K562 (cell line): Measurements from ENCODE around the gene PI4K2A. TPM values are rescaled to one million over a fixed set of nuclear protein-coding genes. Genes with fewer than 3 reads are reported as not detected.
A peak's percentile ranks its signal among the peaks of the same experiment; 100 is the strongest.

ENCODE experiments used
- BRD4 ChIP-seq: fragments of 200-600 bp; sonication (generic); IDR thresholded peaks from 2 replicates; pipeline ENCODE4 v1.6.1; 2017; ENCODE audit warnings: inconsistent platforms
- C11orf30 ChIP-seq: fragments of 450-650 bp; IDR thresholded peaks from 2 replicates; pipeline ENCODE4 v1.6.1; 2016; ENCODE audit warnings: low read depth, mild to moderate bottlenecking
- CTCFL ChIP-seq: IDR thresholded peaks from 2 replicates; pipeline ENCODE4 v1.6.1; 2011; ENCODE audit warnings: borderline replicate concordance, low read depth, mild to moderate bottlenecking, moderate library complexity, low read length; ENCODE audit not compliant: insufficient read depth, poor library complexity, severe bottlenecking
- ELK3 ChIP-seq: fragments of 450-650 bp; formaldehyde crosslinking; IDR thresholded peaks from 2 replicates; pipeline ENCODE4 v1.4.0; 2020; ENCODE audit warnings: mild to moderate bottlenecking
- EP400 ChIP-seq: fragments of 450-650 bp; IDR thresholded peaks from 2 replicates; pipeline ENCODE4 v1.6.1; 2017; ENCODE audit warnings: antibody characterized with exemption, mild to moderate bottlenecking, moderate library complexity
- HNRNPH1 ChIP-seq: fragments of 200-400 bp; formaldehyde crosslinking; optimal IDR thresholded peaks from 2 replicates; pipeline ENCODE3; 2017; ENCODE audit warnings: low read depth, mild to moderate bottlenecking, low read length, moderate library complexity
- KDM1A ChIP-seq, 2 experiments: fragments of 450-650 bp; IDR thresholded peaks; 2 replicates each; pipeline ENCODE4 v1.6.1; 2016; ENCODE audit warnings: mild to moderate bottlenecking in 2 of 2
- KDM5B ChIP-seq: fragments of 200-600 bp; sonication (generic); IDR thresholded peaks from 2 replicates; pipeline ENCODE4 v1.6.1; 2012; ENCODE audit warnings: low read depth, mild to moderate bottlenecking, moderate library complexity, low read length, control low read depth, inconsistent platforms; ENCODE audit not compliant: insufficient replicate concordance
- SMARCE1 ChIP-seq: fragments of 450-650 bp; IDR thresholded peaks from 2 replicates; pipeline ENCODE4 v1.7.1; 2016; ENCODE audit warnings: mild to moderate bottlenecking
- TAF1 ChIP-seq: IDR thresholded peaks from 2 replicates; pipeline ENCODE4 v1.6.1; 2011; ENCODE audit warnings: mild to moderate bottlenecking, low read length, moderate library complexity; ENCODE audit not compliant: insufficient read depth, control insufficient read depth, severe bottlenecking; ENCODE audit errors: extremely low read depth
- THRA ChIP-seq: fragments of 450-650 bp; IDR thresholded peaks from 2 replicates; pipeline ENCODE4 v1.6.1; 2017; ENCODE audit warnings: mild to moderate bottlenecking, moderate library complexity
- ZBTB49 ChIP-seq: sonication (generic); formaldehyde crosslinking; IDR thresholded peaks from 2 replicates; pipeline ENCODE4 v1.8.0; 2022; ENCODE audit warnings: missing genetic modification reagents, mild to moderate bottlenecking, borderline replicate concordance
- ZFP91 ChIP-seq: sonication (generic); formaldehyde crosslinking; IDR thresholded peaks from 2 replicates; pipeline ENCODE4 v1.8.0; 2022; ENCODE audit warnings: mild to moderate bottlenecking, missing genetic modification reagents
- ZNF197 ChIP-seq: fragments of 200-800 bp; sonication (Bioruptor generic); IDR thresholded peaks from 2 replicates; pipeline ENCODE4 v1.6.1; 2016; ENCODE audit warnings: low read depth, missing genetic modification characterization, missing compliant biosample characterization
- ZNF280A ChIP-seq: fragments of 450-650 bp; IDR thresholded peaks from 2 replicates; pipeline ENCODE4 v1.6.1; 2018; ENCODE audit warnings: mild to moderate bottlenecking, low read depth; ENCODE audit not compliant: partially characterized antibody
- polyA plus RNA-seq, 8 experiments: library from polyadenylated mRNA; depleted of rRNA in 4 of 8; stranded (reverse) in 5 of 8; unstranded in 3 of 8; fragments of >200 nt; fragmentation: Nextera tagmentation in 2 of 8; fragmentation: Illumina TruSeq in 1 of 8; extraction: Ambion mirVana in 2 of 8; extraction: Trizol in 1 of 8; gene quantifications; 2 replicates each; pipeline versions ENCODE4 v1.2.1 to v1.2.3, GENCODE V29; 2011 to 2014; ENCODE audit warnings: inconsistent platforms in 1 of 8, missing spikeins in 1 of 8
- total RNA-seq, 7 experiments: library from RNA; depleted of rRNA in 6 of 7; stranded (reverse); fragments of >200 nt in 6 of 7; fragmentation: Illumina TruSeq in 2 of 7; extraction: Trizol in 2 of 7; gene quantifications; 2 replicates each; pipeline versions ENCODE4 v1.2.1 to v1.2.3, GENCODE V29; 2011 to 2021; ENCODE audit warnings: low replicate concordance in 1 of 7

Gene PI4K2A
- total and polyA plus RNA-seq, 9 of the 15 experiments (the other 6 are each of a cell fraction or from before 2014, with no cell fraction given): 4.4 to 28.4 (median 16.5) TPM

- TF ChIP-seq CTCFL (no peak), ELK3 (no peak), TAF1 (no peak), ZNF197 (no peak), ZNF280A (no peak), KDM1A (IDR thresholded peaks at IDR 0.05) (no peak), EP400 (no peak), C11orf30 (no peak), SMARCE1 (peak; percentile 15; the same call in 1 of the 2 replicates), THRA (no peak), ZFP91 (CRISPR knock-in tag) (no peak), KDM5B (no peak), ZBTB49 (CRISPR knock-in tag) (no peak), HNRNPH1 (no peak), BRD4 (no peak)
These were observed 49.1 kb downstream of the PI4K2A start (continued) for GRCh38 chr10:97689559-97690020.
